Neuronal stem cell (in vitro differentiated cells): ENCODE results near the gene HECW1.

Experiments
- DNase-seq: peaks from one replicate; pipeline ENCODE4 v3.0.0-alpha.2; 2013; ENCODE audit warnings: low spot score
- H2AFZ ChIP-seq: one replicate; pipeline ENCODE4 v1.6.1; 2013; ENCODE audit warnings: mild to moderate bottlenecking, low read length, inconsistent platforms
- H2AK5ac ChIP-seq: 2 replicates; pipeline ENCODE4 v1.6.1; 2013; ENCODE audit warnings: low read depth, mild to moderate bottlenecking, inconsistent platforms, low read length, moderate library complexity, mixed read lengths
- H2BK120ac ChIP-seq: 2 replicates; pipeline ENCODE4 v1.6.1; 2013; ENCODE audit warnings: low read depth, mild to moderate bottlenecking, inconsistent platforms, low read length, moderate library complexity, mixed read lengths
- H2BK12ac ChIP-seq: one replicate; pipeline ENCODE4 v1.6.1; 2013; ENCODE audit warnings: low read length, inconsistent platforms
- H2BK15ac ChIP-seq: 2 replicates; pipeline ENCODE4 v1.6.1; 2013; ENCODE audit warnings: mild to moderate bottlenecking, low read length, inconsistent platforms, mixed read lengths
- H2BK5ac ChIP-seq: one replicate; pipeline ENCODE4 v1.6.1; 2013; ENCODE audit warnings: inconsistent platforms, mild to moderate bottlenecking, low read length, moderate library complexity
- H3K14ac ChIP-seq: one replicate; pipeline ENCODE4 v1.6.1; 2013; ENCODE audit warnings: low read length, inconsistent platforms
- H3K18ac ChIP-seq: 2 replicates; pipeline ENCODE4 v1.6.1; 2013; ENCODE audit warnings: low read length, inconsistent platforms
- H3K23ac ChIP-seq: 2 replicates; pipeline ENCODE4 v1.6.1; 2013; ENCODE audit warnings: low read depth, mild to moderate bottlenecking, mixed read lengths, low read length, inconsistent platforms; ENCODE audit not compliant: poor library complexity
- H3K27ac ChIP-seq: replicated peaks from 3 replicates; pipeline ENCODE4 v1.5.1; 2013; ENCODE audit warnings: low read length, inconsistent platforms
- H3K27me3 ChIP-seq, 3 experiments: 2 replicates each; pipeline ENCODE4 v1.6.1; 2013; ENCODE audit warnings: low read length in 3 of 3, mild to moderate bottlenecking in 2 of 3, inconsistent platforms in 1 of 3, low read depth in 1 of 3, mixed read lengths in 1 of 3, moderate library complexity in 1 of 3; ENCODE audit not compliant: control insufficient read depth in 3 of 3, insufficient read depth in 3 of 3
- H3K36me3 ChIP-seq, 2 donors: replicated peaks in 1 of 2; 2 replicates each; pipeline ENCODE4 v1.6.1; 2013; ENCODE audit warnings: low read length in 2 of 2; ENCODE audit not compliant: control insufficient read depth in 2 of 2, insufficient read depth in 2 of 2
- H3K4ac ChIP-seq: 2 replicates; pipeline ENCODE4 v1.6.1; 2013; ENCODE audit warnings: inconsistent platforms, mild to moderate bottlenecking, low read length, moderate library complexity
- H3K4me1 ChIP-seq, 2 donors: 1 replicate in 1 of 2; 2 replicates in 1 of 2; pipeline ENCODE4 v1.6.1; 2013; ENCODE audit warnings: low read length in 2 of 2, low read depth in 1 of 2; ENCODE audit not compliant: control insufficient read depth in 2 of 2, insufficient read depth in 1 of 2
- H3K4me2 ChIP-seq: one replicate; pipeline ENCODE4 v1.6.1; 2013; ENCODE audit warnings: mild to moderate bottlenecking, low read length, inconsistent platforms; ENCODE audit not compliant: insufficient read depth, poor library complexity, severe bottlenecking
- H3K4me3 ChIP-seq, 2 donors: 2 replicates each; pipeline ENCODE4 v1.5.1; 2013; ENCODE audit warnings: low read length in 2 of 2, mild to moderate bottlenecking in 2 of 2, inconsistent platforms in 1 of 2, moderate library complexity in 1 of 2
- H3K79me1 ChIP-seq: one replicate; pipeline ENCODE4 v1.6.1; 2013; ENCODE audit warnings: low read depth, mild to moderate bottlenecking, inconsistent platforms, low read length, moderate library complexity
- H3K9ac ChIP-seq: one replicate; pipeline ENCODE4 v1.6.1; 2013; ENCODE audit warnings: mild to moderate bottlenecking, low read depth, low read length, inconsistent platforms; ENCODE audit not compliant: poor library complexity
- H3K9me3 ChIP-seq, 2 donors: replicated peaks in 1 of 2; 2 replicates each; pipeline versions ENCODE3 to v1.6.1; 2013; ENCODE audit warnings: low read length in 2 of 2, mild to moderate bottlenecking in 2 of 2, inconsistent platforms in 1 of 2, low read depth in 1 of 2, mixed read lengths in 1 of 2, moderate library complexity in 1 of 2; ENCODE audit not compliant: control insufficient read depth in 2 of 2, insufficient read depth in 1 of 2
- H4K8ac ChIP-seq: one replicate; pipeline ENCODE4 v1.6.1; 2013; ENCODE audit warnings: low read depth, mild to moderate bottlenecking, inconsistent platforms, low read length, moderate library complexity
- H4K91ac ChIP-seq: one replicate; pipeline ENCODE4 v1.6.1; 2013; ENCODE audit warnings: low read length, low read depth, mild to moderate bottlenecking, inconsistent platforms; ENCODE audit not compliant: poor library complexity
- WGBS, 2 donors: extraction: QIAGEN DNeasy Blood & Tissue Kit; methylation state at CpG; one replicate each; pipeline ENCODE4 v1.1.7; 2013; ENCODE audit warnings: missing lambda C conversion rate in 2 of 2, mixed read lengths in 1 of 2; ENCODE audit not compliant: insufficient read length in 2 of 2, insufficient replicate concordance in 1 of 2; ENCODE audit errors: extremely low coverage in 2 of 2; 5-methylcytosine and 5-hydroxymethylcytosine counted together

HECW1 gene

DNA sequence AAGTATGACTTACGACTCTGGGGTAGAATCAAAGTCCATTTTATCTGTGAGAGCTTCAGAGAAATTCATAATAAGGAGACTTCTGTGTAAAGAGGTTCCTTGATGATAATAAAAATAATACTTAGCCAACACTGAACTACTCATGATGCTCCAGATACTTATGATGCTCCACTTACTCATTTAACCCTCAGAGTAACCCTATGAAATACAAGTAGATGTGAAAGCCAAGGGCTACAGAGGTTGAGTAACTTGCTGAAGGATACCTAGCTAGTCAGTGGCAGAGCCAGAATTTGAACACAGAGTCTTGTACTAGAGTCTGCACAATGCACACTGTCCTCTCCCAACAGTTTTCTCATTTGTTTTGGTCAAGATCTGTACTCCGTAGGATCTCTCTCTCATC is 89.5 kb downstream of the HECW1 start:
- H3K4me2 ChIP-seq = no peak overlapping the region
- no peak overlapping the region for H3K27ac ChIP-seq
- no peak overlapping the region for H4K91ac ChIP-seq
- H3K23ac ChIP-seq = no peak overlapping the region
- H3K79me1 ChIP-seq = no peaks in the 10 kb centered on the region
- H3K36me3 ChIP-seq = no peaks in the 10 kb centered on the region
- no peaks in the 10 kb centered on the region for H3K9me3 ChIP-seq
- DNase-seq = no peak
- no peak overlapping the region for H2BK12ac ChIP-seq
- no peak overlapping the region for H2BK15ac ChIP-seq
- no peaks in the 10 kb centered on the region for H3K27me3 ChIP-seq
- H3K4ac ChIP-seq = no peak overlapping the region
- H3K18ac ChIP-seq = no peak overlapping the region
- no peak overlapping the region for H2BK5ac ChIP-seq
- no peak overlapping the region for H2AK5ac ChIP-seq
- H3K4me1 ChIP-seq = peaks cover 0 to 13% of the 10 kb centered on the region in 2 donors
- H4K8ac ChIP-seq = no peak overlapping the region
- H2AFZ ChIP-seq = no peak overlapping the region
- H3K4me3 ChIP-seq = no peak overlapping the region
- WGBS, 2 donors = no CpG with 5 or more reads among the region's 2 CpGs
- no peak overlapping the region for H2BK120ac ChIP-seq
- no peak overlapping the region for H3K9ac ChIP-seq
- no peak overlapping the region for H3K14ac ChIP-seq

DNA sequence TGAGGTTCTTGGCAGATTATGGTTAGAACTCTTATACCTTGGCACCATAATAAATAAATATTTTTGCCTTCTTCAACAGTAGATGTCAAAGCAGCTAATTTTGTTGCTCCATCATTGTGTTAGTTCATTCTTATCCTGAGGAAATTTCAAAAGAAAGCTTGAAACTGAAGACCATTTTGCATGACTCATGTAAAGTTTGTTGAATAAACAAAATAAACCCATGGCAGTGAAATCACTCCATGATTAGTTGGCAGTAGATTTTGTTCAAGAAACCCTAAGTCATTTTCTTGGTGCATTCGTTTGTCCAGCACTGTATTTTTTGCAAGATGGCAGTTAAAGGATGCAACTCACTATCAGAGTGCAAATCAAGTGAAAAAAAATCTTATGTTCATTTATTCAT is 91.6 kb downstream of the HECW1 start:
- DNase-seq = no peak

DNA sequence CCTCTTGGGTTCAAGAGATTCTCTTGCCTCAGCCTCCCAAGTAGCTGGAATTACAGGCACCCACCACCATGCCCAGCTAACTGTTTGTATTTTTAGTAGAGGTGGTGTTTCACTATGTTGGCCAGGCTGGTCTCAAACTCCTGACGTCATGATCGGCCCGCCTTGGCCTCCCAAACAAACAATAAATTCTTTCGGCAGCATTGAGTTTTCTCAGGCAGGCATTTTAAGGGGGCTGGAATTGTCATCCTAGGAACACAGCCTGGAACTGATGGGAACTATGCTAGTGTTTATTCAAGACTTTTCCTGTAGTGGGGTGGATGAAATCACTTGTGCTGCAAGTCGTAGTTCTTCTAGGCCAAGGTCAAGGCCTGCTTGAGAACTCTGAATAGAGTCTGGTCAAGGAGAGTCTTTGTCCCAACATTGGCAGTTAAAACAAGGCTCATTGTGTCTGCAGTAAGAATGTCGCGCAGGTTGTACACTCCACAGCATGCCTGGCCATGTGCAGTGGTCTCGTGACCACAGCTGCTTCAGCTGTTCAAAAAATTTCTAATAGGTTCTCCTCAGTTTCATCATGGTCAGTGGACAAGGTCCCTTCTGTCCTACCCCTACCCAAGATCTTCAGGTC is 92.8 kb downstream of the HECW1 start:
- WGBS, 2 donors = no CpG with 5 or more reads among the region's 8 CpGs
- Histone ChIP-seq H3K36me3 (no peaks in the 10 kb centered on the region), H2AK5ac (no peak overlapping the region), H2BK5ac (no peak overlapping the region), H3K4me2 (no peak overlapping the region), H4K8ac (no peak overlapping the region), H3K23ac (no peak overlapping the region), H2BK15ac (no peak overlapping the region), H3K9me3 (no peaks in the 10 kb centered on the region), H3K14ac (no peak overlapping the region), H4K91ac (no peak overlapping the region), H2AFZ (no peak overlapping the region), H3K27me3 (no peaks in the 10 kb centered on the region), H2BK120ac (no peak overlapping the region), H3K27ac (no peak overlapping the region), H3K4me1 (no peaks in the 10 kb centered on the region), H2BK12ac (no peak overlapping the region), H3K4me3 (no peak overlapping the region), H3K18ac (no peak overlapping the region), H3K79me1 (no peaks in the 10 kb centered on the region), H3K4ac (no peak overlapping the region), H3K9ac (no peak overlapping the region)
- DNase-seq = no peak

More for the DNA sequence above, 91.6 kb downstream of the HECW1 start:
- no peak overlapping the region for H3K9ac ChIP-seq
- no peak overlapping the region for H2AFZ ChIP-seq
- no peaks in the 10 kb centered on the region for H3K27me3 ChIP-seq
- no peak overlapping the region for H2AK5ac ChIP-seq
- no peak overlapping the region for H2BK5ac ChIP-seq
- no peak overlapping the region for H4K91ac ChIP-seq
- no peak overlapping the region for H3K23ac ChIP-seq
- no peak overlapping the region for H3K27ac ChIP-seq
- H3K4me3 ChIP-seq = no peak overlapping the region
- no peak overlapping the region for H2BK12ac ChIP-seq
- no peaks in the 10 kb centered on the region for H3K4me1 ChIP-seq
- H3K4ac ChIP-seq = no peak overlapping the region
- H3K79me1 ChIP-seq = no peaks in the 10 kb centered on the region
- H3K14ac ChIP-seq = no peak overlapping the region
- H3K36me3 ChIP-seq = no peaks in the 10 kb centered on the region
- no peak overlapping the region for H3K18ac ChIP-seq
- H2BK15ac ChIP-seq = no peak overlapping the region
- no peak overlapping the region for H4K8ac ChIP-seq
- H3K4me2 ChIP-seq = no peak overlapping the region
- H3K9me3 ChIP-seq = no peaks in the 10 kb centered on the region
- no CpG with 5 or more reads among the region's 1 CpG for WGBS, 2 donors
- no peak overlapping the region for H2BK120ac ChIP-seq

DNA sequence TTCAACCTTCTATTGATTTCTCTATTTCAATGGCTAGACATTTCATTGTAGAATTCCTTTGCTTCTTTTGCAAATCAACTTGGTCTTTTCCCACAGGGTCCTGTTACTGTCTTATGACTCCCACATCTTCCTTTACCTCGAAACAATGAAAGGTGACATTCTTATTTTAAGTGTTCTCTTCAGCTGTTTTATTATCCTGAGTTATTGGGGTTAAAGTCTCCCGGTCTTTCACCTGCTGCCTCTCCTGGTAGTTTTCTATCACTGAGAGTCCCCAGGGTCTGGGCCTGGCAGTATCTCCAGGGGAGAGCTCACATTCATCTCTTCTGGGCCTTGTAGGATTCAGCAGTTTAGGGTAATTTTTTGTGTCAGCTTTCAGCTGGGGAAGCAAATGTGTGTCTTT is 95.8 kb downstream of the HECW1 start:
- WGBS, 2 donors = no CpG with 5 or more reads among the region's 2 CpGs

More for the DNA sequence above, 95.8 kb downstream of the HECW1 start:
- no peak overlapping the region for H2BK12ac ChIP-seq
- no peaks in the 10 kb centered on the region for H3K79me1 ChIP-seq
- no peak overlapping the region for H2BK5ac ChIP-seq
- no peak for DNase-seq
- no peak overlapping the region for H2AFZ ChIP-seq
- H3K4me3 ChIP-seq = no peak overlapping the region
- H3K18ac ChIP-seq = no peak overlapping the region
- no peak overlapping the region for H4K8ac ChIP-seq
- H3K4me1 ChIP-seq = peaks cover 0 to 2% of the 10 kb centered on the region in 2 donors
- H2BK120ac ChIP-seq = no peak overlapping the region
- H2BK15ac ChIP-seq = no peak overlapping the region
- H3K27me3 ChIP-seq = no peaks in the 10 kb centered on the region
- no peak overlapping the region for H4K91ac ChIP-seq
- H3K9ac ChIP-seq = no peak overlapping the region
- H3K27ac ChIP-seq = no peak overlapping the region
- H3K9me3 ChIP-seq = no peaks in the 10 kb centered on the region
- H3K23ac ChIP-seq = no peak overlapping the region
- H3K4me2 ChIP-seq = no peak overlapping the region
- H3K36me3 ChIP-seq = no peaks in the 10 kb centered on the region
- H3K14ac ChIP-seq = no peak overlapping the region
- H3K4ac ChIP-seq = no peak overlapping the region
- no peak overlapping the region for H2AK5ac ChIP-seq
